ENCODE results near the gene C10orf71.

The C10orf71 gene, protein sequence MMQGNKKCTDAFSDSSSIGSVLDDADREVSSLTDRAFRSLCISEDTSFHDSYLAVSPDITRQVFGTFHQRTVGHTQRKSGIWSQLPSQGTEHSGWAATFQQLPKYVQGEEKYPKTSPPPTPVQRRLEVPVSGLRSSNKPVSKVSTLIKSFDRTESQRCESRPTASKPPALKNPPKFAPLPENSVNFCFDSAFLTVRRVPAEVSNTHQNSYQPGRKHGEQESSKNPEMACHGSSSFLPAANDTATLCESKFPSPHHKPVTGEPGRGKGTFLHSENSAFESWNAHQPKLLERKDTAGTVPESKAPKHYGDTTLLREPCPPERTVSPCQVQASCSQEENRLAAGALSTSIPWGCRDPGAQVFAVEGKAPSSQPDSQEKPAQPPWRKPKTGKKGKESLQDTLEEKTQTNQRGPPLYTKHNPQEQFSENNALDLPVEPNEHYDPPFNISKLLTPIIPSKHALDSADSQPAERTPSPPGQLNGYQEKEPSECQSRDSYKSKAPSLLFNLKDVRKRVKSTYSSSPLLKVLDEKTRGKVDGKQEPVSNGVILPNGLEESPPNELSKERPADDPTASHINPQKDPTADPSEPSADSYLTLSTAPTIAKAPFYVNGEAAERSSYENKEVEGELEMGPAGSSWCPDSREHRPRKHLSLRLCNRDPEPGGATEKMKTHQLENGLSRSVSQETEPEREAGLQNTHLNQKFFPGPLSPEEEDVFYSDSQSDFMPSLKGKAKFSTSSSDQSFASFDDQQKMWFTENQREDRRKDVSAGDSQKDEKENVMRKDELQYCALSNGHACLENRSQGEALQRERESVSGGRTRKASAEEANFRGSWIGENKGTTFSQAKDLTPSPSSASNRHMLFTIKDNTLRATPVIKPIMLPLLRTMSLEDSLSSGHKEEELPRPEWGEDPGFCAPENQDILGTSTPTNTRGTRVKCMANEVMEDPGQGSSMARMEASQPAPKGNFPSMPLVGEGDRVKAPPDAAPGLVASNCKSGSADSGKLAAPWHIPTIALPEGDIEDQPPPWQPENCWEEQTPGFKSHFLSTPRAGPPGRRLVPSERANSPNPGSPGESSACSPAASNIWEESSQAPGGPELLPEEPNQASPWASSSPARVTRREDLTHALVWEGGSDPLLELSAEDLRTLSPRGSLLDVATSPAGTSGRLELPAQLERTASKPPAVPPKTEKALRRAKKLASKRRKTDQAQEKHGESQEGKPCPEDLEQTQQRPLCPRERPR (N-terminal part only)

DNA sequence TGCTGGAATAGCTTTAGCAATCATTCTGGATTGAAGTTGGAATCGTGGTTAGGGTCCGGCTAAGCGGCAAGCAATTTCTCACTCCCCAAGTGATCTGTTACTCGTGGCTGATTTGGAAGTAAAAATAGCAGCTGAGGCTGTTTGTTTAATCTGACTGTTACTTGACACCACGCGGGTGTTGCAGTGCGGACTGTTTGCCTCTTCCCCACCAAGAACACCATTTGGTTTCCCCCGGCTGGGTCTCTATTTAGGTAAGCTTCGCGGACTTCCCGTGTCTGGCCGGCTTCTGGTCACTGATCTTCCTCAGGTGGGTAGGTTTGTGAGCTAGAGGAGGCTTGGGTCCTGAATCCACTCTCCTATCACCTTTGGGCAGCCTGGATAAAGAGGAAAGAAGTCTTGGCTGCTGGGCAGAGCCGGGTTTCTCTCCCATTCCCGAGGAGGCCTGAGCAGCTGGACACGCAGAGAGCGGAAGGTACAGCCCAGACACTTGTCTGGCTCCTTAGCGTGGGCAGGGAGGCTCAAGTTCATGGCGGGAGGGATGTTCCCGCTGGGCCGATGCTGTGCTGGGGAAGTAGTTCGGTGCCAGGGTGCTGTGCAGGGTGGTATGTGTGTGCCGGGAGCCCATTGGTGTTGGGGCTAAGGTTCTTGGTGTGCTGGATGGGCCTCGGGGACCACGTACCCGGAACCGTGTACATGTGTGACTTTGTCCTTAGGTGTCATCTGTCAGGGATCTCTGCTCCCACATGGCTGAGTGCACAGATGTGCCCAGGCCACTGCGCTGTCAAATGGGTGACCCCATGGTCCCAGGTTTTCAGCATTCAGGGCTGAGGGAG lies at the start of gene C10orf71:
Gene C10orf71 (plus strand): TSS at position 188 of the 833 bp plus-strand sequence. CDS start 23,376 bp downstream, outside the sequence.
- no peak for DNase-seq (ENCODE audit: low read depth, low spot score)
- no peak within 1 kb of the TSS for H3K27ac ChIP-seq

- no peak for DNase-seq (ENCODE audit: low read depth, low spot score)
- H3K27ac ChIP-seq: no peak overlapping the region
Measured at GRCh38 chr10:49252313-49253034, 46.5 kb upstream of the C10orf71 start.

- DNase-seq (ENCODE audit: low read depth, low spot score): no peak
- no peak overlapping the region for H3K27ac ChIP-seq
Measured at GRCh38 chr10:49253340-49253906, 45.5 kb upstream of the C10orf71 start.

- no peak for DNase-seq (ENCODE audit: low read depth, low spot score)
- no peak overlapping the region for H3K27ac ChIP-seq
Measured at GRCh38 chr10:49254150-49254549, 44.8 kb upstream of the C10orf71 start.

DNA sequence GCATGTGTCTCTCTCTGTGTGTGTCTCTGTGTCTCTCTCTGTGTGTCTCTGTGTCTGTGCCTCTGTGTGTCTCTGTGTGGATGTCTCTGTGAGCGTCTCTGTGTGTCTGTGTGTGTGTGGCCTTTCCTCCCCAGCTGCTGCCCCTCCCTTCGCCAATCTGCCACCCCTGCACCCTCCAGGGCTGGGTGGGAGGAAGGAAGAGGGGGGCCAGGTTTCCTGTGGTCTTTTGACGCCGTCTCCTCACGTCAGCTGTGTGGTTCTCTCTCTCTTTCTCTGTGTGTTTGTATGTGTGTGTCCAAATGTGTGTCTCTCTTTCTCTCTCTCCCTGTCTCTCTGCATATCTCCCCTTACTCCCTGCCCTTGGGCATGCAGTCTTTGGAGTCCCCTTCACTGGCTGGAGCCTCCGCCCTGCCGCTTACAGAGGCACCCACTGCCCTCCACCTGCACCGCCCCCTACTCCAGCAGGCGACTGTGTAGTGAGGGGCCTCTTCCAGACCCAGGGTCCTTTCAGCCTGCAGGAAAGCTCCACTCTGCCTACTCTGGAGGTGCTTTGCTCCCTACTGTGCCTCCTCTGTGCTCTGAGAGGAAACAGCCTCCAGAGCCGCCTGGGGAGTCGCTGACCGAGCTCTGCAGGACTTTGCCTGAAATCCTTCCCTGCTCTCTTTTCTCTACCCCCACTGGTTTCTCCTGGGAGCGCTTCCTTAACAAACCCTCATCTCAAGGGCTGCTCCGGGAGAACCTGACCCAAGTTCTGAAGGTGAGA lies 44.2 kb upstream of the C10orf71 start:
- no peak for DNase-seq (ENCODE audit: low read depth, low spot score)
- H3K27ac ChIP-seq: no peak overlapping the region

DNA sequence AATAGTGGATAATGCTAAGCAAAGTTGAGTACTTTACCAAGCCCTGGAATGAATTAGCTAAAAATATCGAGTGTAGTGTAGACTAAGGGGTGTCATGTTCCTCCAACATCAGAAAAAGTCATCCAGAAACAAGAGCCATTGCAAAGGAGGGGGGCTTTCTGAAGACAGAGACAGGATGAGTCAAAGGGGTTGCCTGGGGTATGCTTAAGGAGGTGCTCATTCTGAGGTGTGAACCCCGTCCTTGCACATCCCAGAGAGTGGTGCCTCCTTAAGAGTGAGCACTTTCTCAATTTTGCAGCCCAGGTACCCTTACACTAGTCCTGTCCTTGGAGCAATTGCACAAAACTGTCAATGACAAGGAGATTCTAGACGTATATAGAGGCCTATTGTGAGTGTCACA lies 43.1 kb upstream of the C10orf71 start:
- H3K27ac ChIP-seq: no peak overlapping the region
- no peak for DNase-seq (ENCODE audit: low read depth, low spot score)

GRCh38 chr10:49257154-49257553 lies 41.8 kb upstream of the C10orf71 start:
- DNase-seq (ENCODE audit: low read depth, low spot score): no peak

DNA sequence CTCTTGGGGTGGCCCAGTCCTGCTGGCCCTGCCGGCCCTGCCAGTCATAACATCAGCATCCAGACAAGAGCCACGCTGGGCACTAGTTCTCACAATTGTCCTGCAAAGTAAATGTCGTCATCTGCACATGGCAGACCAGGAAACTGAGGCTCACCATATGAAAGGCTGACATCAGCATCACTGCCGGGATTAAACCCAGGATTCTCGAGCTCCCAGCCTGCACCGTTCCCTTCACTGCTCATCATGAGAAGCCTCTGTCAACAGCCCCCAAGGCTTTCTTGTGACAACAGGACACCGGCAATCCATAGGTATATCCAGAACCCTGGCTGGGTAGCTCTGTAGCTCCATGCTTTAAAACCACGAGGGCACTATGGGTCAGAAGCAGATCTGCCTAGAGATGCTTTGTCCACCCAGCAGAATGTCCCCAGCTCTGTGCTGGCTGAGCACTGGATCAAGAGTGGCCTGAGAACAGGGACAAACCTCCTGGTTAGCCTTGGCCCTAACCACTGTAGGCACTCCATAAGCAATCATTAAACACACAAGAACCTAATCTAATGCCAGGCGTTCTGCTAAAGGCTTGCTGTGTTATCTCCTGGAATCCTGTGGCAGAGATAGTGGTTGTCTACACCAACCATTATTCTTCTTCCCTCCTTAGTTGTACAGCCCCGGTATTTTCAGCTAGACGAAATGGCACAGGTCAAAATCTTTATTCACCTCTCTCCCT lies 41.2 kb upstream of the C10orf71 start:
- no peak overlapping the region for H3K27ac ChIP-seq
- no peak for DNase-seq (ENCODE audit: low read depth, low spot score)

More at GRCh38 chr10:49257154-49257553, 41.8 kb upstream of the C10orf71 start:
- H3K27ac ChIP-seq: no peak overlapping the region

DNA sequence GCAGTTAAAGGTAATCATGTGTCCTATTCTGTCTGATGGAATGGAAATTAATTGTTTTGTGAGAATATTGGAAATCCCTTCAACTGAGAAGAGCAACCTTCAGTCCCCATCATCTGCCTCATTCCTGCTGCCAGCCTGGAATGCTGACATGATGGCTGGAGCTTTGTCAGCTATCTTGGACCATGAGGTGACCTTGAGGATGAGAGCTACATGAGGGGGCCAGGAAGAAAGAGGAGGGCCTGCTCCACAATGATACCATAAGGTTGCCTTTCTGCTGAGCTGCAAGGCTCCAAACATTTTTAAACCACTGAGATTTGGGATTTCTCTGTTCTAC lies 40.7 kb upstream of the C10orf71 start:
- H3K27ac ChIP-seq: no peak overlapping the region
- no peak for DNase-seq (ENCODE audit: low read depth, low spot score)

DNA sequence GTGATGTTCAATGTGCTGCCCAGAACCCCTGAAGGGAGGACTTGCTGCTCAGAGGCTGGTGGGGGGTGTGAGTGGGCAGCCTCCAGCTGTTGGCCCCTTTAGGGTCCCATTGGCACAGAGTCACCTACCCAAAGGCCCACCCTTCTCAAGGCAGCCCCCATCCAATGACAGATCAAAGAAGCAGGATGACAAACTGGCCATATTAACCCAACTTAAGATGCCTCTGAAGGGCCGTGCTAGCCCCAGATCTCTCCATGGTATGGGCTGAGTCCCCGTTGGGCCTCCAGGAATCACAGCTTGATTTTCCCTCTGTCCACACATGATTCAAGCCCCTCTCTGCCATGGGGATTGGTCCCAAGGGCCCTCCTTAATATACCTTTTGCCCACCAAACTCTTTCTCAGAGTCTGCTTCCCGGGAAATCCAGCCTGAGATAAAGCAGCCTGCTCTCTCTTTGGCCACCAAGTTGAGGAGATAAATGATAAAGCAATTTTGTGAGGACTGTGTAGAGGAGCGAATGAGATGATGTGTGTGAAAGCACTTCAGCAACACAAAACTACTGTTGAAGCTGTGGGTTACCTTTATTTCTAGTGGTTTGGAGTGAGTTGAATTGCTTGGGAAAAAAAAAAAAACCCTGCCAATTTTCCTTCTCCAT lies 38.2 kb upstream of the C10orf71 start:
- DNase-seq (ENCODE audit: low read depth, low spot score): no peak
- H3K27ac ChIP-seq: no peak overlapping the region

GRCh38 chr10:49263591-49263990 lies 35.4 kb upstream of the C10orf71 start:
- DNase-seq (ENCODE audit: low read depth, low spot score): no peak

DNA sequence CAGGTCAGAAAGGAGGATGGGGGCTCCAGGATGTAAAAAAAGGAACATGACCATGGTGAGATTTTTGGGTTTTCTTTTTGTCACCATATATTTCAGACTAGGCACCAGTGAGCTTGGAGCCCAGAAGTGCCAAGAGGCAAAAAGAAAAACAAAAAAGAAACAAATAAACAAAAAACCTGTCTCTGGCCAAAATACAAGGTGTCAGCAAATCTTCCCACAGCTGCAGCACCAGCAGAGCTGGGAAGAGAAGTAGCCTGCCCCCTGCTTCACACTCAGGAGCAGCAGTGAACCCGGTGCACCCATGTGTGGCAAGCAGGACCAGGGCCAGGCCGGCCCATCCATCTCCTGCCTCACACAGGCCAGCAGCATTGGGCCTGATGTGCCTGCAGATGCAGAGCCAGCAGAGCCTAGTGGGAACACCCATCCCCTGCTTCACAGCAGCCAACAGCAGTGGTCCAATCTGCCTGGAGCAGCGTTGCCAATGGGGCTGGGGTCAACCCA lies 34.7 kb upstream of the C10orf71 start:
- no peak overlapping the region for H3K27ac ChIP-seq
- DNase-seq (ENCODE audit: low read depth, low spot score): no peak

More at GRCh38 chr10:49263591-49263990, 35.4 kb upstream of the C10orf71 start:
- no peak overlapping the region for H3K27ac ChIP-seq

- no peak overlapping the region for H3K27ac ChIP-seq
- no peak for DNase-seq (ENCODE audit: low read depth, low spot score)
Measured at GRCh38 chr10:49265885-49266284, 33.1 kb upstream of the C10orf71 start.

- no peak for DNase-seq (ENCODE audit: low read depth, low spot score)
- H3K27ac ChIP-seq: no peak overlapping the region
Measured at GRCh38 chr10:49268185-49268584, 30.8 kb upstream of the C10orf71 start.

- DNase-seq (ENCODE audit: low read depth, low spot score): no peak
Measured at GRCh38 chr10:49269523-49269922, 29.4 kb upstream of the C10orf71 start.

DNA sequence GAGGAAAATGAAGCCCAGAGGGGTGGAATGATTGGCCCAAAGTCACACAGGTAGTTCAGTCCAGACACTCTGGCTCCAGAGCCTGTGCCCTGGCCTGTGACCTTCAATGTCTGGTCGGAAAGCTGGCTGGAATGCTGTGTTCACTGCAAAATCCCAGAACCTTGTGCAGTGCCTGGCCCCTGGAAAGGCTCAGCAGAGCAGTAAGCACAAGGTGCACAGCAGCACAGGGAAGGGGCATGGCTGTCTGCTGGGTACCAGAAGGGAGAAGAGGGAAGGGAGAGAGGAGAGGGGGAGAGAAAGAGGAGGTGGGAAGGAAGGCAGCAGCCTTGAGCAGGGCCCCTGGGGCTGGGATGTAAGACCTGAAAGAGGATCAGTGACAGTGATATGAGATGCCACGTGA lies 28.4 kb upstream of the C10orf71 start:
- H3K27ac ChIP-seq: no peak overlapping the region
- DNase-seq (ENCODE audit: low read depth, low spot score): no peak

More at GRCh38 chr10:49269523-49269922, 29.4 kb upstream of the C10orf71 start:
- H3K27ac ChIP-seq: no peak overlapping the region

- no peak overlapping the region for H3K27ac ChIP-seq
- DNase-seq (ENCODE audit: low read depth, low spot score): no peak
Measured at GRCh38 chr10:49271346-49271745, 27.6 kb upstream of the C10orf71 start.

Data from epithelial cell of prostate (primary cell).